ENCODE data around the gene POU3F2.

- TF ChIP-seq CTCF (IDR thresholded peaks at IDR 0.05) (no peak), EZH2 (IDR thresholded peaks at IDR 0.05) (no peak), EZH2phosphoT487 (IDR thresholded peaks at IDR 0.05) (no peak)
Observed at GRCh38 chr6:98828941-98829411, 5.4 kb upstream of the POU3F2 start.
